Measurements from ENCODE around the gene SKIC8.

Gene SKIC8

DNA sequence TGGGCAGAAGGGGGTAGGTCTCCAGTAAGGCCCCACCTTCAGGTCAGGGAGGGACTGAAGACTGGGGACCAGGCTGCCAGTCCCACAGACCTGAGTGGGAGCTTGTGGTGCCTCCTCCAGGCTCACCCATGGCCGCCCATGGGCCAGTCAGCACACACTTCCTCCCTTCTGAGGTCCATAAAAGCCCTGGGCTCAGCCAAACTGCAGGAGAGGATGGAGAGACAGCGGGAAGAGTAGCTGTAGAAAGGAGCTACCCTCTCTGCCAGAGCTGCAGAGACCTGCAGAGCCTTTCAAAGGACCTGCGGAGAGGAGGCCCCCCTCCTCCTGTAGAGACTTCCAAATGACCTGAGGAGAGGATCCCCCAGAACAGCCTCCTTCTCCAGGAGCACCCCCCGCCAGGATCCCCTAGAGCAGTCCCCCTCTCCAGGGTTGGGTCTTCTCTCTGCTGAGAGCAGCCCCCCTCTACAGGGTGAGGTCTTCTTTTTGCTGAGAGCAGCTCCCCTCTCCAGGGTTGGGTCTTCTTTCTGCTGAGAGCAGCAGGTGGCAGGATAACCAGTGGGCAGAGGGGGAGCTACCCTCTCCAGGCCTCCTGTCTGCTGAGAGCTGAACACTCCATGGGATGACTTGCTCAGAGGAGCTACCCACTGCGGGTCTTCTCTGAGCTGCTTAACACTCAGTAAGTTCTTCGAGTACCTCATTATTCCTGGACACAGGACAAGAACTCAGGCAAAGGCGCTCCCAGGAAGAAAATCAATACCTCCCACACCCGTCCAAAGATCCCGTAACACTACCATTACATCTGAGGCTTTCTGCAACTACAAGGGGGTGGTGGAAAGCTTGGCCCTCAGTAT is 5.0 kb upstream of the SKIC8 start:
- TF ChIP-seq, protein P1, sequence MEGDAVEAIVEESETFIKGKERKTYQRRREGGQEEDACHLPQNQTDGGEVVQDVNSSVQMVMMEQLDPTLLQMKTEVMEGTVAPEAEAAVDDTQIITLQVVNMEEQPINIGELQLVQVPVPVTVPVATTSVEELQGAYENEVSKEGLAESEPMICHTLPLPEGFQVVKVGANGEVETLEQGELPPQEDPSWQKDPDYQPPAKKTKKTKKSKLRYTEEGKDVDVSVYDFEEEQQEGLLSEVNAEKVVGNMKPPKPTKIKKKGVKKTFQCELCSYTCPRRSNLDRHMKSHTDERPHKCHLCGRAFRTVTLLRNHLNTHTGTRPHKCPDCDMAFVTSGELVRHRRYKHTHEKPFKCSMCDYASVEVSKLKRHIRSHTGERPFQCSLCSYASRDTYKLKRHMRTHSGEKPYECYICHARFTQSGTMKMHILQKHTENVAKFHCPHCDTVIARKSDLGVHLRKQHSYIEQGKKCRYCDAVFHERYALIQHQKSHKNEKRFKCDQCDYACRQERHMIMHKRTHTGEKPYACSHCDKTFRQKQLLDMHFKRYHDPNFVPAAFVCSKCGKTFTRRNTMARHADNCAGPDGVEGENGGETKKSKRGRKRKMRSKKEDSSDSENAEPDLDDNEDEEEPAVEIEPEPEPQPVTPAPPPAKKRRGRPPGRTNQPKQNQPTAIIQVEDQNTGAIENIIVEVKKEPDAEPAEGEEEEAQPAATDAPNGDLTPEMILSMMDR (IDR thresholded peaks at IDR 0.05; ENCODE audit: low read depth, low read length): no peak
- DNase-seq: no peak

DNA sequence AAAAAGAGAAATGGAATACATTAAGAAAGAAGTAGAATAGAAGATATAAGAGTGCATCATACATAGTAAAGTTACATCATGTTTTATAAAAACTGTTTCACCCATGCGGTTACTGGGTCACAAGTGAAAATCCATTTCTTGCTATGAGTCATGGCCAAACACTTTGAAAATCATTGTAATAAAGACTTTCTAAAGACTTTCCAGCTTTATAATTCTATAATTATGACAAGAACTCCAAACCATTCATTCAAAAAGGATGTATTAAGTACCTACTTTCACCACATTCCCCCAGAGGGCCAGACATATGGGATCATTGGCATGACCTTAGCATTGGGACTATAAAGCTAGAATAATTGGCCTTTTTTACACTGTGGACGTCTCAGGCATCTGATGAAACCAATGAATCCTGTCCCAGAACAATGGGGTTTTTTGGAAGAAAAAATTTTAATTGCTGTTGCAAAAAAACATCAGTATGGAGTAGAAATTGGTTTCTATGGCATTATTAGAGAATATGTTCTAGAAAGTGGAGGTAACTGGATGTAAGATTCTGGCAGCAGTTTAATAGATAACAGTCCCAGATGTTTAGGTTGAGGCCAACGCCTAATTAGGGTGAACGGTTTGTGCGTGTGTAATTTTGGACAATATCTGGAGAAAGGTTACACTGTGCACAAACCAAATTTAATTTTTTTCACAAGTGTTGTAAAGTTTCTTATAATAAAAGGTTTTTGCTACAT is 3.3 kb upstream of the SKIC8 start:
- Histone ChIP-seq H3K27me3 (no peaks in the 10 kb centered on the region), H3K36me3 (no peaks in the 10 kb centered on the region; the same call in 1 of the 2 replicates), H3K9me3 (no peaks in the 10 kb centered on the region), H3K4me3 (ENCODE audit: low read depth, low read length) (no peak overlapping the region), H3K4me1 (no peaks in the 10 kb centered on the region)
- TF ChIP-seq, protein P1 (IDR thresholded peaks at IDR 0.05; ENCODE audit: low read depth, low read length): no peak
- DNase-seq: no peak

More for the DNA sequence above, 5.0 kb upstream of the SKIC8 start:
- no peaks in the 10 kb centered on the region for H3K27me3 ChIP-seq
- peaks cover 5% of the 10 kb centered on the region for H3K4me1 ChIP-seq
- no peak overlapping the region for H3K4me3 ChIP-seq (ENCODE audit: low read depth, low read length)
- no peaks in the 10 kb centered on the region for H3K9me3 ChIP-seq
- no peaks in the 10 kb centered on the region for H3K36me3 ChIP-seq

DNA sequence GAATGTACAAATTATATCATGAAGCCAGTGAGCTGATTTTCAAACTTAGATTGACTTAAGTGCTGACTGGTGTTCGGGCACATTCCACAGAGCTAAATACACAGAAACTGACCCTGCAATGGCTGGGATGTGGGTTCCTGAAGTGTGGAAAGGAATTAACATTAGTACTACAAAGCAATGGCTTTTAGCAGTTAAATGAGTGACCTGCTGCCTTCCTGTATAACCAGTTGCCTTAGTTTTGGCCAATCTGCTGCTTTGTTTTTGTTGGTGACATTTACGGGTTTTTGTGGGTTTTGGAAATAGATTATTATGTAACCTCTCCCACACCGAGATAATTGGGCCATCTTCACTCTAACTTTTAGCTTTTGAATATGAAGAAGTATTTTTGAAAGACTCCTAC is 2.4 kb upstream of the SKIC8 start:
- Histone ChIP-seq H3K27me3 (no peaks in the 10 kb centered on the region), H3K9me3 (no peaks in the 10 kb centered on the region), H3K4me1 (no peaks in the 10 kb centered on the region), H3K4me3 (ENCODE audit: low read depth, low read length) (no peak overlapping the region), H3K36me3 (no peaks in the 10 kb centered on the region; the same call in 1 of the 2 replicates)
- TF ChIP-seq, protein P1 (IDR thresholded peaks at IDR 0.05; ENCODE audit: low read depth, low read length): no peak
- no peak for DNase-seq

DNA sequence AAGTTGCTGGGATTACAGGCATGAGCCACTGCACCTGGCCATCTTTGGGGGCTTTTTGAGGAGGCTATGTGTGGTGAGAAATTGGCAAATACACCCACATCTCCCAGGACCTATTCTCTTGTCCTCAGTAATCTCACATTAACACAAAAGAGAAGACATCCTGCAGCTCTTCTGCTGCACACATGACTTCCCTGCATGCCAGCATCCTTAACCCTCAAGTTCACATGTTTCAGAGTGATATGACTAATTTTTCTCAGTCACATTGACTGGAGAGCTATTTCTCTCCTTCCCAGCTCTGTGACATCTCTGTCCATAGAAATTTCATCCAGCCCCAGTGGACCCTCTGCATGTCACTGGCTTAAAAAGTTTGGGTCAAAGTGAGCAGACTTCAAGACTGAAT is 1.9 kb upstream of the SKIC8 start:
- DNase-seq: no peak
- TF ChIP-seq, protein P1 (IDR thresholded peaks at IDR 0.05; ENCODE audit: low read depth, low read length): no peak
- Histone ChIP-seq H3K9me3 (no peaks in the 10 kb centered on the region), H3K27me3 (no peaks in the 10 kb centered on the region), H3K36me3 (no peaks in the 10 kb centered on the region; the same call in 1 of the 2 replicates), H3K4me1 (no peaks in the 10 kb centered on the region), H3K4me3 (ENCODE audit: low read depth, low read length) (no peak overlapping the region)

DNA sequence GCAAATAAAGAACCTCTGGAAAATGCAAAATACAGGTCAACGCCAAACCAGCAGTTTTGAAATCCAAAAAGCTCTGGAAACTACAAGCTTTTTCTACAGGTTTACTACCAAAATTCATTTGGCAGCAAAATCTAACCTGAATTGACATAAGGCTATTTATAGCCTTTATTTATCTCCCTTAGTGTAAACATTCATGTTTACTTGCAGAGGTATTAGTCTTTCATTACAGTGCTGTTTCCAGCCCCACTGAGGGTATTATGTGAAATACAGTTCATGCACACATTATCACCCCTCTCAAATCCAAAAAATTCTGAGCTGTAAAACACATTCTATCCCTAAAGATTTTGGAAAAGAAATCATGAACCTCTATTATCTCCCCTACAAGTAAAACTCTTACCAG is 7.2 kb downstream of the SKIC8 start:
- no peak for DNase-seq
- peaks cover 3% of the 10 kb centered on the region for H3K4me1 ChIP-seq
- H3K9me3 ChIP-seq: no peaks in the 10 kb centered on the region; the same call in 1 of the 2 replicates
- H3K4me3 ChIP-seq (ENCODE audit: low read depth, low read length): no peak overlapping the region
- H3K27me3 ChIP-seq: no peaks in the 10 kb centered on the region
- TF ChIP-seq, protein P1 (IDR thresholded peaks at IDR 0.05; ENCODE audit: low read depth, low read length): no peak
- peaks cover 49% of the 10 kb centered on the region for H3K36me3 ChIP-seq

Measured in BE2C (cell line).